HEK293 (cell line): ENCODE results near the gene TNS3.

Experiments
- CTCF ChIA-PET: fragments of 350-600 bp; formaldehyde crosslinking; extraction: SDS; loops from one replicate; lab custom pipeline; 2021; ENCODE audit warnings: antibody characterized with exemption; lab: Yijun Ruan, JAX
- POLR2A ChIA-PET: fragments of 300-600 bp; formaldehyde crosslinking; extraction: SDS; loops from one replicate; lab custom pipeline; 2020; ENCODE audit warnings: antibody characterized with exemption, inconsistent platforms; lab: Yijun Ruan, JAX
- H3K27ac ChIP-seq: fragments of 200-500 bp; sonication (Bioruptor generic); 2 replicates; pipeline ENCODE4 v1.5.1; 2014; ENCODE audit warnings: low read depth, low read length, control low read depth, inconsistent platforms; ENCODE audit errors: extremely low read depth
- H3K36me3 ChIP-seq, 2 experiments: fragments of 200-500 bp in 1 of 2; sonication (Bioruptor generic) in 1 of 2; 1 replicate in 1 of 2; 2 replicates in 1 of 2; pipeline ENCODE4 v1.5.1; 2014 to 2017; ENCODE audit warnings: inconsistent platforms in 2 of 2, low read length in 2 of 2; ENCODE audit not compliant: control insufficient read depth in 2 of 2, insufficient read depth in 1 of 2
- H3K4me1 ChIP-seq: fragments of 200-500 bp; sonication (Bioruptor generic); 2 replicates; pipeline ENCODE4 v1.5.1; 2014; ENCODE audit warnings: mild to moderate bottlenecking, low read length, inconsistent platforms; ENCODE audit not compliant: control insufficient read depth, insufficient read depth
- H3K4me3 ChIP-seq: 2 replicates; pipeline ENCODE4 v1.5.1; 2011; ENCODE audit warnings: low read depth, mild to moderate bottlenecking, control low read depth, low read length, moderate library complexity
- H3K9me3 ChIP-seq: fragments of 200-500 bp; sonication (Bioruptor generic); 2 replicates; pipeline ENCODE4 v1.5.1; 2014; ENCODE audit warnings: low read depth, low read length, inconsistent platforms; ENCODE audit not compliant: control insufficient read depth, insufficient read depth
- BCL6B ChIP-seq: fragments of 450-650 bp; formaldehyde crosslinking; IDR thresholded peaks from 2 replicates; pipeline ENCODE4 v1.5.1; 2017; ENCODE audit warnings: missing biosample characterization, missing genetic modification characterization
- EGR2 ChIP-seq: fragments of 450-650 bp; formaldehyde crosslinking; IDR thresholded peaks from 2 replicates; pipeline ENCODE4 v1.5.1; 2016; ENCODE audit warnings: low read depth, missing biosample characterization, missing genetic modification characterization
- INSM2 ChIP-seq: fragments of 450-650 bp; formaldehyde crosslinking; IDR thresholded peaks from 2 replicates; pipeline ENCODE4 v1.5.1; 2016; ENCODE audit warnings: missing biosample characterization, missing genetic modification characterization
- KLF16 ChIP-seq: fragments of 450-650 bp; formaldehyde crosslinking; IDR thresholded peaks from 2 replicates; pipeline ENCODE4 v1.5.1; 2017; ENCODE audit warnings: missing biosample characterization, missing genetic modification characterization
- KLF8 ChIP-seq: fragments of 450-650 bp; formaldehyde crosslinking; IDR thresholded peaks from 2 replicates; pipeline ENCODE4 v1.5.1; 2016; ENCODE audit warnings: missing biosample characterization, missing genetic modification characterization
- MZF1 ChIP-seq: fragments of 450-650 bp; formaldehyde crosslinking; IDR thresholded peaks from 2 replicates; pipeline ENCODE4 v1.5.1; 2017; ENCODE audit warnings: missing biosample characterization, missing genetic modification characterization, borderline replicate concordance
- SP2 ChIP-seq: fragments of 450-650 bp; formaldehyde crosslinking; IDR thresholded peaks from 2 replicates; pipeline ENCODE4 v1.5.1; 2016; ENCODE audit warnings: missing biosample characterization, missing genetic modification characterization
- TRIM28 ChIP-seq: IDR thresholded peaks from 2 replicates; pipeline ENCODE4 v1.6.1; 2011; ENCODE audit warnings: low read length, control low read depth, borderline replicate concordance
- ZNF202 ChIP-seq: fragments of 450-650 bp; formaldehyde crosslinking; IDR thresholded peaks from 2 replicates; pipeline ENCODE4 v1.5.1; 2016; ENCODE audit warnings: missing biosample characterization, missing genetic modification characterization, borderline replicate concordance
- ZNF239 ChIP-seq: fragments of 450-650 bp; formaldehyde crosslinking; IDR thresholded peaks from 2 replicates; pipeline ENCODE4 v1.5.1; 2016; ENCODE audit warnings: missing biosample characterization, missing genetic modification characterization
- ZNF341 ChIP-seq: fragments of 450-650 bp; formaldehyde crosslinking; IDR thresholded peaks from 2 replicates; pipeline ENCODE4; 2016; ENCODE audit warnings: low read depth, missing biosample characterization, missing genetic modification characterization
- ZNF354C ChIP-seq: fragments of 450-650 bp; formaldehyde crosslinking; IDR thresholded peaks from 2 replicates; pipeline ENCODE4 v1.5.1; 2016; ENCODE audit warnings: missing biosample characterization, missing genetic modification characterization, low read depth, borderline replicate concordance
- ZNF391 ChIP-seq: fragments of 450-650 bp; formaldehyde crosslinking; IDR thresholded peaks from 2 replicates; pipeline ENCODE4 v1.5.1; 2016; ENCODE audit warnings: low read depth, missing biosample characterization, missing genetic modification characterization, borderline replicate concordance
- ZNF560 ChIP-seq: fragments of 450-650 bp; formaldehyde crosslinking; IDR thresholded peaks from 2 replicates; pipeline ENCODE4 v1.5.1; 2017; ENCODE audit warnings: missing biosample characterization, missing genetic modification characterization, borderline replicate concordance
- ZNF610 ChIP-seq: fragments of 450-650 bp; formaldehyde crosslinking; IDR thresholded peaks from 2 replicates; pipeline ENCODE4 v1.5.1; 2016; ENCODE audit warnings: missing biosample characterization, missing genetic modification characterization, borderline replicate concordance
- ZNF654 ChIP-seq: fragments of 450-650 bp; formaldehyde crosslinking; IDR thresholded peaks from 2 replicates; pipeline ENCODE4 v1.5.1; 2016; ENCODE audit warnings: low read depth, missing biosample characterization, missing genetic modification characterization
- ZNF747 ChIP-seq: fragments of 450-650 bp; formaldehyde crosslinking; IDR thresholded peaks from 2 replicates; pipeline ENCODE4 v1.5.1; 2016; ENCODE audit warnings: missing biosample characterization, missing genetic modification characterization
- ZNF776 ChIP-seq: fragments of 450-650 bp; formaldehyde crosslinking; IDR thresholded peaks from 2 replicates; pipeline ENCODE4 v1.5.0; 2017; ENCODE audit warnings: missing biosample characterization, missing genetic modification characterization, borderline replicate concordance
- ZNF830 ChIP-seq: fragments of 450-650 bp; IDR thresholded peaks from 2 replicates; pipeline ENCODE4 v1.5.0; 2018; ENCODE audit warnings: missing biosample characterization, missing genetic modification characterization, low read depth, mild to moderate bottlenecking, moderate library complexity
- TF ChIP-seq, protein P1 (sequence below): fragments of 450-650 bp; formaldehyde crosslinking; IDR thresholded peaks from 2 replicates; pipeline ENCODE4 v1.5.1; 2016; ENCODE audit warnings: missing biosample characterization, missing genetic modification characterization

Gene TNS3

GRCh38 chr7:47386273-47386835 is 195.6 kb downstream of the TNS3 start:
- H3K4me1 ChIP-seq, result no peaks in the 10 kb centered on the region
- H3K9me3 ChIP-seq, result no peaks in the 10 kb centered on the region
- H3K4me3 ChIP-seq, result no peak overlapping the region
- H3K27ac ChIP-seq, result no peak overlapping the region
- ChIA-PET CTCF (no interaction called here), POLR2A (no interaction called here)
- H3K36me3 ChIP-seq, result no peaks in the 10 kb centered on the region
- TF ChIP-seq ZNF560 (tag by site-specific recombination) (no peak), ZNF202 (no peak), KLF8 (tag by site-specific recombination) (no peak), INSM2 (tag by site-specific recombination) (no peak), KLF16 (no peak), BCL6B (tag by site-specific recombination) (no peak), ZNF610 (tag by site-specific recombination) (no peak), ZNF830 (tag by site-specific recombination) (no peak)
- TF ChIP-seq, protein P1, sequence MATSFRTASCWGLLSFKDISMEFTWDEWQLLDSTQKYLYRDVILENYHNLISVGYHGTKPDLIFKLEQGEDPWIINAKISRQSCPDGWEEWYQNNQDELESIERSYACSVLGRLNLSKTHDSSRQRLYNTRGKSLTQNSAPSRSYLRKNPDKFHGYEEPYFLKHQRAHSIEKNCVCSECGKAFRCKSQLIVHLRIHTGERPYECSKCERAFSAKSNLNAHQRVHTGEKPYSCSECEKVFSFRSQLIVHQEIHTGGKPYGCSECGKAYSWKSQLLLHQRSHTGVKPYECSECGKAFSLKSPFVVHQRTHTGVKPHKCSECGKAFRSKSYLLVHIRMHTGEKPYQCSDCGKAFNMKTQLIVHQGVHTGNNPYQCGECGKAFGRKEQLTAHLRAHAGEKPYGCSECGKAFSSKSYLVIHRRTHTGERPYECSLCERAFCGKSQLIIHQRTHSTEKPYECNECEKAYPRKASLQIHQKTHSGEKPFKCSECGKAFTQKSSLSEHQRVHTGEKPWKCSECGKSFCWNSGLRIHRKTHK (tag by site-specific recombination), result no peak

DNA sequence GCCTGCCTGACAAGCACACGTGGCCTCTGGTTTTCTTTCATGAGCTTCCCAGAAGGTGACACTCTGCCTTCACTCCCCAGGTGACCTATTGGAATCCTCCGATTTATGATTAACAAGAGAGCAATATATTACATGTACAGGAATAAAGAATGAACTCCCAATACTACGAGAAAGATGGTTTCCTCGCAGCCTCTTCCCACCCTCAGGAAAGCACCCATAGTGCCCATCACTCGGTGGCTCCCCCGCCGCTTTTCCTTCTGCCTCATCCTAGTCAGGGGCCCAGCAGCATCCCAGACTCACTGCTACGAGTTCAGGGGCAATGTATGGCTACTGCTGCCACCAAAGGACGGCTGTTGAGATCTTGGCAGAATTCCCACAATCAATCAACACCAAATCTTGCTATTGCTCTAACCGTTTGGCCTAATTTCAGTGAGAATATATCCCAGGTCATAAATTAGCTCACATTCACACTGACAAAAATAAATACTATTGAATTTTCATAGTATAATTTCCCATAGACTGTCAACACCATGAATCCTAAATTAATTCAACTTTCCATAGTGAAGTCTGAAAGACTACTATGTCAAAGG is 196.3 kb downstream of the TNS3 start:
- H3K27ac ChIP-seq, result no peak overlapping the region
- POLR2A ChIA-PET, result no interaction called here
- no peak overlapping the region for H3K4me3 ChIP-seq
- TF ChIP-seq ZNF341 (no peak), TRIM28 (no peak), EGR2 (tag by site-specific recombination) (no peak), ZNF747 (tag by site-specific recombination) (no peak), ZNF776 (tag by site-specific recombination) (no peak), ZNF354C (tag by site-specific recombination) (no peak), MZF1 (tag by site-specific recombination) (no peak), ZNF239 (no peak), ZNF654 (tag by site-specific recombination) (no peak), SP2 (tag by site-specific recombination) (no peak), ZNF391 (tag by site-specific recombination) (no peak)
- no peaks in the 10 kb centered on the region for H3K4me1 ChIP-seq
- H3K9me3 ChIP-seq, result no peaks in the 10 kb centered on the region
- H3K36me3 ChIP-seq, result no peaks in the 10 kb centered on the region
- CTCF ChIA-PET, result interaction anchor here (0.6 to 1.5 kb wide), 3 partner anchors 8 to 363 kb away, joined by 3 to 4 read pairs (median 3); no protein-coding TSS in a partner anchor
